ENCODE measurements around the gene WARS2. TPM values are rescaled to one million over a fixed set of nuclear protein-coding genes. Genes with fewer than 3 reads are reported as not detected.

The WARS2 gene
- total RNA-seq, 1 donor from 2014 or later = 13.5 TPM

DNA sequence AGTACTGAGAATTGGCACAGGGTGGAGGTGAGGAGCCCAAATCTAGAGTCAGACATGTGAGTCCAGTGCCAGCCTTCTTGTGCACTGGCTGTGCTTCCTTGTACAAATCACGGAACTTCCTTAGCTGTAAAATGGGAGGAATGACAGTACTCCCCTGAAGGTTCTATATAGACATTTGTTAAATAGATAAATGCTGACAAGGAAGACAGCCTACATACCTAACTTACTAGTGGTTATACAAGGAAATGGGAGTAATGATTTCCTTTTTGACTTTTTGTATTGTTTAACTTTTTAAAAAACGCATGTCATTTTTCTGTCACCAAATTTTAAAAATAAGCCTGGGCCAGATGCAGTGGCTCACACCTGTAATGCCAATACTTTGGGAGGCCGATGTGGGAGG is 50.2 kb downstream of the WARS2 start:
- no peak for DNase-seq (ENCODE audit: low spot score)
- H3K9me3 Mint-ChIP-seq = no peaks in the 10 kb centered on the region
- no peaks in the 10 kb centered on the region for H3K79me2 ChIP-seq (ENCODE audit: low read depth)
- no peak overlapping the region for H3K4me3 Mint-ChIP-seq
- H3K4me3 ChIP-seq = no peak overlapping the region
- no peaks in the 10 kb centered on the region for H3K36me3 ChIP-seq
- H3K9me3 ChIP-seq (ENCODE audit: low read depth) = no peaks in the 10 kb centered on the region
- no peaks in the 10 kb centered on the region for H4K20me1 ChIP-seq (ENCODE audit: low read depth)
- H3K4me1 ChIP-seq = no peaks in the 10 kb centered on the region
- H3K4me1 Mint-ChIP-seq = no peaks in the 10 kb centered on the region
- H3F3A ChIP-seq (ENCODE audit: low read depth) = no peaks in the 10 kb centered on the region
- no peak for TF ChIP-seq EZH2phosphoT487 (IDR thresholded peaks at IDR 0.05)
- TF ChIP-seq CTCF (IDR thresholded peaks at IDR 0.05) = no peak
- no peak for TF ChIP-seq EZH2 (IDR thresholded peaks at IDR 0.05)
- H2AFZ ChIP-seq (replicated peaks) = no peak overlapping the region
- no peak overlapping the region for H3K27ac Mint-ChIP-seq
- H3K27ac ChIP-seq = no peak overlapping the region
- H3K36me3 Mint-ChIP-seq = no peaks in the 10 kb centered on the region
- H3K9ac ChIP-seq = no peak overlapping the region
- H3K27me3 Mint-ChIP-seq (ENCODE audit: insufficient read depth, low read depth) = no peaks in the 10 kb centered on the region
- no peaks in the 10 kb centered on the region for H3K27me3 ChIP-seq
- no peak overlapping the region for H3K4me2 ChIP-seq

DNA sequence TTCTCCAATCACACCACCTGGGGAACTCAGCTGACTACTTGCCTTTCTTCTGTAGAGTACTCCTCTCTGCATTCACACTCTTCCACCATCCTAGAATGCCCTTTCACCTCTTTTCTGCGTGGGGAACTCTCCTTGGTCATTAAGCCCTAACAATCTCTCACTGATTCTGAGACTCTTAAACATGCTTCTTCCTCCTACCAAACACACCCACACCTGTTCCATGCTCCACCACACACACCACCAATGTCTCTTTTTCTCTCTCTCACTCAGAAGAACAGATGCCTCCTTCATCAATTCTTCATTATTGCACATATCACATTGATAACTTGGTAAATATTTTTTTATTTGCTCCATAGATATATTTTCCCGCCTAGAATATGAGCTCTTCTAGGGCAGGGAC is 53.6 kb downstream of the WARS2 start:
- TF ChIP-seq EZH2phosphoT487 (IDR thresholded peaks at IDR 0.05) (no peak), EZH2 (IDR thresholded peaks at IDR 0.05) (no peak)
- Histone ChIP-seq H3K4me3 (no peak overlapping the region), H3K27ac (no peak overlapping the region), H3K27me3 (no peaks in the 10 kb centered on the region), H3F3A (ENCODE audit: low read depth) (no peaks in the 10 kb centered on the region), H3K9ac (no peak overlapping the region), H3K4me1 (no peaks in the 10 kb centered on the region), H3K36me3 (no peaks in the 10 kb centered on the region), H3K4me2 (no peak overlapping the region), H4K20me1 (ENCODE audit: low read depth) (no peaks in the 10 kb centered on the region), H3K79me2 (ENCODE audit: low read depth) (no peaks in the 10 kb centered on the region), H2AFZ (replicated peaks) (no peak overlapping the region), H3K9me3 (ENCODE audit: low read depth) (no peaks in the 10 kb centered on the region)
- Mint-ChIP-seq H3K9me3 (no peaks in the 10 kb centered on the region), H3K27ac (no peak overlapping the region), H3K27me3 (ENCODE audit: insufficient read depth, low read depth) (no peaks in the 10 kb centered on the region), H3K4me1 (no peaks in the 10 kb centered on the region), H3K4me3 (no peak overlapping the region), H3K36me3 (no peaks in the 10 kb centered on the region)
- no peak for DNase-seq (ENCODE audit: low spot score)

DNA sequence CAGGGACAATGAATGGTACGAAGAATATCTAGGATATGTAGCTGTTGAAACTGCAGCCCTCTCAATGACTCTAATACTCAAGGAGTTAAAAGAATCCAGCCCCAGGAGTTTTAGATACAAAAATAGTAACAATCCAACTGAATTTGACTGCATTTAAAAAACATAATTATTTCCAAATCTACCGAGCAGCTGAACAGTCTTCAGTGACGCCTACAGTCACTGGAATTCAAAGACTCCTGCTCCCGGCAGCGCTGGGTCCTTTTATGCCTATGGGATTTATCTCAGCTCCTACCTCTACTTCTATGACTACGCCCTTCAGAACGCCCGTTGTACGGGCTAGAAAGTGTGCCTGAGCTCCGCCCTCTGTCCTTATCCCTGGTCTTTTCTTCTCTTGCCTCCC is 55.7 kb downstream of the WARS2 start:
- Histone ChIP-seq H3K79me2 (ENCODE audit: low read depth) (no peaks in the 10 kb centered on the region), H3K9ac (no peak overlapping the region), H4K20me1 (ENCODE audit: low read depth) (no peaks in the 10 kb centered on the region), H3K27ac (no peak overlapping the region), H3K36me3 (no peaks in the 10 kb centered on the region), H3K9me3 (ENCODE audit: low read depth) (no peaks in the 10 kb centered on the region), H3K4me2 (no peak overlapping the region), H3K27me3 (no peaks in the 10 kb centered on the region), H2AFZ (replicated peaks) (no peak overlapping the region), H3F3A (ENCODE audit: low read depth) (no peaks in the 10 kb centered on the region), H3K4me3 (no peak overlapping the region), H3K4me1 (peaks cover 13% of the 10 kb centered on the region)
- Mint-ChIP-seq H3K27ac (no peak overlapping the region), H3K36me3 (no peaks in the 10 kb centered on the region), H3K4me3 (no peak overlapping the region), H3K27me3 (ENCODE audit: insufficient read depth, low read depth) (no peaks in the 10 kb centered on the region), H3K9me3 (no peaks in the 10 kb centered on the region), H3K4me1 (peaks cover 9% of the 10 kb centered on the region)
- no peak for TF ChIP-seq EZH2phosphoT487 (IDR thresholded peaks at IDR 0.05)
- TF ChIP-seq EZH2 (IDR thresholded peaks at IDR 0.05) = no peak
- TF ChIP-seq CTCF (IDR thresholded peaks at IDR 0.05) = no peak
- no peak for DNase-seq (ENCODE audit: low spot score)

DNA sequence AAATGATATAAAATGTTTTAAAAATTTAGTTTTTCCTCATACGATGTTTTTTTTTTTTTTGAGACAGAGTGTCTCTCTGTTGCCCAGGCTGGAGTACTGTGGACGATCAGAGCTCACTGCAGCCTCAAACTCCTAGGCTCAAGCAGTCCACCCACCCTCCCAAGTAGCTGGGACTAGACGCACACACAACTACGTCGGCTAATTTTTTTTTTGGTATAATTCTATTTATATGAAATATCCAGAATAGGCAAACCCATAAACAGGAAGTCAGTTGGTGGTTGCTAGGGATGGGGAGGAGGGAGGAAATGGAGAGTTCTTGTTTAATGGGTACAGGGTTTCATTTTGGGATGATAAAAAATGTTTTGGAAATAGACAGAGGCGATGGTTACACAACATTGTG is 56.5 kb downstream of the WARS2 start:
- H3K4me3 Mint-ChIP-seq = no peak overlapping the region
- DNase-seq (ENCODE audit: low spot score) = no peak
- TF ChIP-seq EZH2phosphoT487 (IDR thresholded peaks at IDR 0.05) = no peak
- no peak for TF ChIP-seq EZH2 (IDR thresholded peaks at IDR 0.05)
- no peak for TF ChIP-seq CTCF (IDR thresholded peaks at IDR 0.05)

More for the DNA sequence above, 56.5 kb downstream of the WARS2 start:
- Histone ChIP-seq H2AFZ (replicated peaks) (no peak overlapping the region), H3K27me3 (no peaks in the 10 kb centered on the region), H3K27ac (no peak overlapping the region), H3K36me3 (no peaks in the 10 kb centered on the region), H3K9ac (no peak overlapping the region), H3F3A (ENCODE audit: low read depth) (no peaks in the 10 kb centered on the region), H3K9me3 (ENCODE audit: low read depth) (no peaks in the 10 kb centered on the region), H4K20me1 (ENCODE audit: low read depth) (no peaks in the 10 kb centered on the region), H3K4me3 (no peak overlapping the region), H3K4me2 (no peak overlapping the region), H3K4me1 (peaks cover 13% of the 10 kb centered on the region), H3K79me2 (ENCODE audit: low read depth) (no peaks in the 10 kb centered on the region)
- Mint-ChIP-seq H3K36me3 (no peaks in the 10 kb centered on the region), H3K9me3 (no peaks in the 10 kb centered on the region), H3K27ac (no peak overlapping the region), H3K27me3 (ENCODE audit: insufficient read depth, low read depth) (no peaks in the 10 kb centered on the region), H3K4me1 (peaks cover 9% of the 10 kb centered on the region)

Data from neural progenitor cell (in vitro differentiated cells).